ENCODE data around the gene EDC4.

Gene EDC4

GRCh38 chr16:67879462-67879861, 6.6 kb downstream of the EDC4 start:
- Histone ChIP-seq H3K9me3 (replicated peaks in 1 of 2; ENCODE audit: control insufficient read depth in 2 of 2, insufficient read depth in 1 of 2, low read depth in 1 of 2, low read length in 2 of 2) (peaks cover 0 to 1% of the 10 kb centered on the region in 2 donors), H3K79me1 (ENCODE audit: low read depth, low read length) (peaks cover 9% of the 10 kb centered on the region), H2AK5ac (ENCODE audit: low read depth, low read length) (no peak overlapping the region), H3K36me3 (replicated peaks in 1 of 2; ENCODE audit: control insufficient read depth in 2 of 2, insufficient read depth in 2 of 2, low read length in 2 of 2) (peaks cover 77 to 95% of the 10 kb centered on the region in 2 donors), H3K9ac (ENCODE audit: low read depth, low read length, poor library complexity) (no peak overlapping the region), H3K27me3 (ENCODE audit: control insufficient read depth in 3 of 3, insufficient read depth in 3 of 3, low read depth in 1 of 3, low read length in 3 of 3) (no peaks in the 10 kb centered on the region), H3K18ac (ENCODE audit: low read length) (no peak overlapping the region), H2BK5ac (ENCODE audit: low read length) (no peak overlapping the region), H3K23ac (ENCODE audit: low read depth, low read length, poor library complexity) (no peak overlapping the region), H2BK12ac (ENCODE audit: low read length) (no peak overlapping the region), H3K27ac (replicated peaks; ENCODE audit: low read length) (no peak overlapping the region), H3K4ac (ENCODE audit: low read length) (no peak overlapping the region), H3K4me3 (ENCODE audit: low read length in 2 of 2) (no peak overlapping the region), H4K8ac (ENCODE audit: low read depth, low read length) (no peak overlapping the region), H3K14ac (ENCODE audit: low read length) (no peak overlapping the region), H2AFZ (ENCODE audit: low read length) (no peak overlapping the region), H4K91ac (ENCODE audit: low read depth, low read length, poor library complexity) (no peak overlapping the region), H3K4me1 (ENCODE audit: control insufficient read depth in 2 of 2, insufficient read depth in 1 of 2, low read depth in 1 of 2, low read length in 2 of 2) (peaks cover 0 to 2% of the 10 kb centered on the region in 2 donors), H2BK120ac (ENCODE audit: low read depth, low read length) (no peak overlapping the region), H2BK15ac (ENCODE audit: low read length) (no peak overlapping the region), H3K4me2 (ENCODE audit: insufficient read depth, low read length, poor library complexity, severe bottlenecking) (no peak overlapping the region)
- WGBS, 2 donors (ENCODE audit: extremely low coverage in 2 of 2, insufficient read length in 2 of 2, insufficient replicate concordance in 1 of 2) = no CpG with 5 or more reads among the region's 12 CpGs
- DNase-seq (ENCODE audit: low spot score) = no peak

- Histone ChIP-seq H3K27ac (replicated peaks; ENCODE audit: low read length) (no peak overlapping the region), H3K4me1 (ENCODE audit: control insufficient read depth in 2 of 2, insufficient read depth in 1 of 2, low read depth in 1 of 2, low read length in 2 of 2) (peaks cover 0 to 2% of the 10 kb centered on the region in 2 donors), H2BK12ac (ENCODE audit: low read length) (no peak overlapping the region), H3K23ac (ENCODE audit: low read depth, low read length, poor library complexity) (no peak overlapping the region), H3K18ac (ENCODE audit: low read length) (no peak overlapping the region), H3K14ac (ENCODE audit: low read length) (no peak overlapping the region), H4K91ac (ENCODE audit: low read depth, low read length, poor library complexity) (no peak overlapping the region), H2BK5ac (ENCODE audit: low read length) (no peak overlapping the region), H4K8ac (ENCODE audit: low read depth, low read length) (no peak overlapping the region), H3K4me3 (ENCODE audit: low read length in 2 of 2) (no peak overlapping the region), H2BK120ac (ENCODE audit: low read depth, low read length) (no peak overlapping the region), H2AK5ac (ENCODE audit: low read depth, low read length) (no peak overlapping the region), H3K4ac (ENCODE audit: low read length) (no peak overlapping the region), H3K27me3 (ENCODE audit: control insufficient read depth in 3 of 3, insufficient read depth in 3 of 3, low read depth in 1 of 3, low read length in 3 of 3) (no peaks in the 10 kb centered on the region), H2AFZ (ENCODE audit: low read length) (no peak overlapping the region), H3K36me3 (replicated peaks in 1 of 2; ENCODE audit: control insufficient read depth in 2 of 2, insufficient read depth in 2 of 2, low read length in 2 of 2) (peaks cover 77 to 98% of the 10 kb centered on the region in 2 donors), H3K4me2 (ENCODE audit: insufficient read depth, low read length, poor library complexity, severe bottlenecking) (no peak overlapping the region), H3K79me1 (ENCODE audit: low read depth, low read length) (peaks cover 8% of the 10 kb centered on the region), H3K9me3 (replicated peaks in 1 of 2; ENCODE audit: control insufficient read depth in 2 of 2, insufficient read depth in 1 of 2, low read depth in 1 of 2, low read length in 2 of 2) (peaks cover 0 to 1% of the 10 kb centered on the region in 2 donors), H2BK15ac (ENCODE audit: low read length) (no peak overlapping the region), H3K9ac (ENCODE audit: low read depth, low read length, poor library complexity) (no peak overlapping the region)
- DNase-seq (ENCODE audit: low spot score) = no peak
- no CpG with 5 or more reads among the region's 5 CpGs for WGBS, 2 donors (ENCODE audit: extremely low coverage in 2 of 2, insufficient read length in 2 of 2, insufficient replicate concordance in 1 of 2)
These were observed 7.1 kb downstream of the EDC4 start for GRCh38 chr16:67879936-67880335.

- Histone ChIP-seq H3K18ac (ENCODE audit: low read length) (no peak overlapping the region), H3K4me1 (ENCODE audit: control insufficient read depth in 2 of 2, insufficient read depth in 1 of 2, low read depth in 1 of 2, low read length in 2 of 2) (peaks cover 0 to 3% of the 10 kb centered on the region in 2 donors), H3K4me3 (ENCODE audit: low read length in 2 of 2) (no peak overlapping the region), H3K79me1 (ENCODE audit: low read depth, low read length) (peaks cover 8% of the 10 kb centered on the region), H2BK5ac (ENCODE audit: low read length) (no peak overlapping the region), H4K8ac (ENCODE audit: low read depth, low read length) (no peak overlapping the region), H3K23ac (ENCODE audit: low read depth, low read length, poor library complexity) (peak overlapping the region; percentile 71), H2BK15ac (ENCODE audit: low read length) (no peak overlapping the region), H2AK5ac (ENCODE audit: low read depth, low read length) (no peak overlapping the region), H3K14ac (ENCODE audit: low read length) (no peak overlapping the region), H3K27ac (replicated peaks; ENCODE audit: low read length) (no peak overlapping the region), H4K91ac (ENCODE audit: low read depth, low read length, poor library complexity) (no peak overlapping the region), H3K36me3 (replicated peaks in 1 of 2; ENCODE audit: control insufficient read depth in 2 of 2, insufficient read depth in 2 of 2, low read length in 2 of 2) (peaks cover 77 to 95% of the 10 kb centered on the region in 2 donors), H2AFZ (ENCODE audit: low read length) (no peak overlapping the region), H3K9me3 (replicated peaks in 1 of 2; ENCODE audit: control insufficient read depth in 2 of 2, insufficient read depth in 1 of 2, low read depth in 1 of 2, low read length in 2 of 2) (peaks cover 0 to 1% of the 10 kb centered on the region in 2 donors), H3K27me3 (ENCODE audit: control insufficient read depth in 3 of 3, insufficient read depth in 3 of 3, low read depth in 1 of 3, low read length in 3 of 3) (no peaks in the 10 kb centered on the region), H3K4ac (ENCODE audit: low read length) (no peak overlapping the region), H3K4me2 (ENCODE audit: insufficient read depth, low read length, poor library complexity, severe bottlenecking) (no peak overlapping the region), H2BK12ac (ENCODE audit: low read length) (no peak overlapping the region), H2BK120ac (ENCODE audit: low read depth, low read length) (no peak overlapping the region), H3K9ac (ENCODE audit: low read depth, low read length, poor library complexity) (no peak overlapping the region)
- WGBS, 2 donors (ENCODE audit: extremely low coverage in 2 of 2, insufficient read length in 2 of 2, insufficient replicate concordance in 1 of 2) = no CpG with 5 or more reads among the region's 13 CpGs
- DNase-seq (ENCODE audit: low spot score) = no peak
These were observed 7.7 kb downstream of the EDC4 start for GRCh38 chr16:67880584-67880983.

- H3K9ac ChIP-seq (ENCODE audit: low read depth, low read length, poor library complexity) = no peak overlapping the region
These were observed 8.8 kb downstream of the EDC4 start for GRCh38 chr16:67881621-67882161.

More at GRCh38 chr16:67881621-67882161, 8.8 kb downstream of the EDC4 start:
- Histone ChIP-seq H3K27me3 (ENCODE audit: control insufficient read depth in 3 of 3, insufficient read depth in 3 of 3, low read depth in 1 of 3, low read length in 3 of 3) (no peaks in the 10 kb centered on the region), H3K14ac (ENCODE audit: low read length) (no peak overlapping the region), H2BK5ac (ENCODE audit: low read length) (no peak overlapping the region), H2BK15ac (ENCODE audit: low read length) (no peak overlapping the region), H2BK120ac (ENCODE audit: low read depth, low read length) (no peak overlapping the region), H3K4me1 (ENCODE audit: control insufficient read depth in 2 of 2, insufficient read depth in 1 of 2, low read depth in 1 of 2, low read length in 2 of 2) (peaks cover 0 to 3% of the 10 kb centered on the region in 2 donors), H3K23ac (ENCODE audit: low read depth, low read length, poor library complexity) (no peak overlapping the region), H3K79me1 (ENCODE audit: low read depth, low read length) (peaks cover 8% of the 10 kb centered on the region), H3K18ac (ENCODE audit: low read length) (no peak overlapping the region), H4K91ac (ENCODE audit: low read depth, low read length, poor library complexity) (no peak overlapping the region), H4K8ac (ENCODE audit: low read depth, low read length) (no peak overlapping the region), H3K27ac (replicated peaks; ENCODE audit: low read length) (no peak overlapping the region), H3K4ac (ENCODE audit: low read length) (no peak overlapping the region), H2BK12ac (ENCODE audit: low read length) (no peak overlapping the region), H3K4me2 (ENCODE audit: insufficient read depth, low read length, poor library complexity, severe bottlenecking) (no peak overlapping the region), H2AFZ (ENCODE audit: low read length) (no peak overlapping the region), H3K4me3 (ENCODE audit: low read length in 2 of 2) (no peak overlapping the region), H2AK5ac (ENCODE audit: low read depth, low read length) (no peak overlapping the region), H3K9me3 (replicated peaks in 1 of 2; ENCODE audit: control insufficient read depth in 2 of 2, insufficient read depth in 1 of 2, low read depth in 1 of 2, low read length in 2 of 2) (peaks cover 0 to 1% of the 10 kb centered on the region in 2 donors), H3K36me3 (replicated peaks in 1 of 2; ENCODE audit: control insufficient read depth in 2 of 2, insufficient read depth in 2 of 2, low read length in 2 of 2) (peaks cover 70 to 84% of the 10 kb centered on the region in 2 donors)
- no CpG with 5 or more reads among the region's 21 CpGs for WGBS, 2 donors (ENCODE audit: extremely low coverage in 2 of 2, insufficient read length in 2 of 2, insufficient replicate concordance in 1 of 2)
- DNase-seq (ENCODE audit: low spot score) = no peak
